Choroid plexus epithelial cell (primary cell): ENCODE measurements around the gene FAM120A.
"Not testable (repeated sequence)": the region's sequence is repeated elsewhere in the genome, so short reads cannot be mapped to it uniquely, and the experiment has no call there.

ENCODE experiments used
- DNase-seq: peaks from one replicate; pipeline ENCODE4 v3.0.0-alpha.2; 2010; ENCODE audit warnings: low read depth
- H3K4me3 ChIP-seq: 2 replicates; pipeline ENCODE4 v1.5.1; 2011; ENCODE audit warnings: low read depth, mild to moderate bottlenecking, control low read depth, low read length, moderate library complexity
- TF ChIP-seq, protein P1 (sequence below): conservative IDR thresholded peaks from 2 replicates; pipeline ENCODE4 v1.5.1; 2011; ENCODE audit warnings: low read depth, mild to moderate bottlenecking, control low read depth, inconsistent platforms, low read length, moderate library complexity

The FAM120A gene

DNA sequence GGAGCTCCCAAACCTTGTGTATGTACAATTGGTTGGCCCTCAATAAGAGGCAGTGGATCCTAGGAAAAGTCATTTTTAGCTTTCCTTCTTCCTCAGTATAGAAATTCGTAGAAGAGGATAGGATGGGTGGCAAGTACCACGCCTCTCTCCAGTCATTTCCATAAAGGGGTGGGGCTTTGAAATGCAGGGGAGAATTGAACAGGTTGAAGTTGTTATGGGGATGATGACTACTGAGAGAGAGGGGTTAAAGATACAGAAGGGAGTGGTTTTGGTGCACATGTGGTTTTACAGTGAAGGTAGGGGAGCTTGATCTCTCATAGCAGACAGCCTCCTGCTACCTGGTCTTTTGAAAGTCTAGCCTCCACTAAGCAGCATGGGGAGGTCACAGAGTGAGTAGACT, 56.3 kb downstream of the FAM120A start:
- no peak overlapping the region for H3K4me3 ChIP-seq
- no peak for DNase-seq
- TF ChIP-seq, protein P1, sequence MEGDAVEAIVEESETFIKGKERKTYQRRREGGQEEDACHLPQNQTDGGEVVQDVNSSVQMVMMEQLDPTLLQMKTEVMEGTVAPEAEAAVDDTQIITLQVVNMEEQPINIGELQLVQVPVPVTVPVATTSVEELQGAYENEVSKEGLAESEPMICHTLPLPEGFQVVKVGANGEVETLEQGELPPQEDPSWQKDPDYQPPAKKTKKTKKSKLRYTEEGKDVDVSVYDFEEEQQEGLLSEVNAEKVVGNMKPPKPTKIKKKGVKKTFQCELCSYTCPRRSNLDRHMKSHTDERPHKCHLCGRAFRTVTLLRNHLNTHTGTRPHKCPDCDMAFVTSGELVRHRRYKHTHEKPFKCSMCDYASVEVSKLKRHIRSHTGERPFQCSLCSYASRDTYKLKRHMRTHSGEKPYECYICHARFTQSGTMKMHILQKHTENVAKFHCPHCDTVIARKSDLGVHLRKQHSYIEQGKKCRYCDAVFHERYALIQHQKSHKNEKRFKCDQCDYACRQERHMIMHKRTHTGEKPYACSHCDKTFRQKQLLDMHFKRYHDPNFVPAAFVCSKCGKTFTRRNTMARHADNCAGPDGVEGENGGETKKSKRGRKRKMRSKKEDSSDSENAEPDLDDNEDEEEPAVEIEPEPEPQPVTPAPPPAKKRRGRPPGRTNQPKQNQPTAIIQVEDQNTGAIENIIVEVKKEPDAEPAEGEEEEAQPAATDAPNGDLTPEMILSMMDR: no peak

DNA sequence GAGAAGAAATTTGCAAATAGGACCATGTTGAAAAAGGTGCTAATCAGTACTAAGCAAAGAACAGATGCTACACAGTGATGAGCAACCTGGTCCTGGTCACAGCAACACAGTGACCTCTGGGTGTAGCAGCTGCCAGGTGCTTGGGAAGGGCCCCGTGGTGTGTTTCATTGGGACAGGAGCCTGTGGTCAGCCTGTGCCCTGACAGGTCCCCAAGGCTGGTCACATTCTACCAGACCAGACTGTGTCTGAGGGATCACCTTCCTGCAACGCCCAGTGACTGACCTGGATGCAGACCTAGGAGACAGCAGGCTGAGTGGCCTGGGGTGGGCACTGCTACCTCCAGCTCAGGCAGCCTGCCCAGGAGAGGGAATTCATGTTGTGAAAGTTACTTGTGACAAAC, 56.7 kb downstream of the FAM120A start:
- TF ChIP-seq, protein P1: no peak
- no peak overlapping the region for H3K4me3 ChIP-seq
- no peak for DNase-seq

DNA sequence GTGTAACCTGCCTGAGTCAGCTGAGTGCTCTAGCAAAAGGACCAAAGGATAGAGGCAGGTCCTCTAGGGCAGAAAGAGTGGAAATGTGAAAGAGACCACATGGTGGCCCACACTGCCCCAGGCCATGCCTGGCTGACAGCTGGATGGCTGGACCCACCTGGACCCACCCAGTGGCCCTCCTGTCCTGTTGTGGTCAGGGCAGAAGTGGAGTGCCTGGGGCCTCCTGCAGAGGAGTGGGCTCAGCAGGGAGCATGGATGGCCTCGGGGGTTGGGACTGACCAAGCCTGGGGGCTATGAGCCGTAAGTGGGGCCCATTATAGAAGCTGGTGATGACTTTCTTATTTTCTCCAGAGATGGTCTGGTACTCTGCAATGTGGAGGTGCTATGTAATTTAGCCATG, 57.6 kb downstream of the FAM120A start:
- TF ChIP-seq, protein P1: no peak
- DNase-seq: no peak
- H3K4me3 ChIP-seq: no peak overlapping the region

DNA sequence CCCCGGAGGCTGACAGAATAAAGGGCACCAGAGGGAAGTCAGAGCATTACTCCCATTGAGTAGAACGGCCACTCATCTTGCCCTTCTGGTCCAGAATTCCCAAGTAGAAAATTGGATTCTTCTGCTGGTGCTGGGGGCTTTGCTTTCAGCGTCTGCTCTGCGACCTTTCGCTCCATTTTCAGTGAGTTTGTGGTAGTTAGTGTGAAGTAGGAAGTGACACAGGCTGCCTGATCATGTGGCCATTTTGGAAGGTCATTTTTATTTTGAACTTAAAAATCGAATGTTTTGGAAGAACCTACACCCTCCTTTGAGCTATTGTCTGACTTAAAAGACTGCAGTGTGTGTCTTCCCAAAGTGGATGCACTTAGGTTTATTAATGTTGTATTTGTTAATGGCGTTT, 58.6 kb downstream of the FAM120A start:
- TF ChIP-seq, protein P1: no peak
- H3K4me3 ChIP-seq: no peak overlapping the region
- DNase-seq: no peak

DNA sequence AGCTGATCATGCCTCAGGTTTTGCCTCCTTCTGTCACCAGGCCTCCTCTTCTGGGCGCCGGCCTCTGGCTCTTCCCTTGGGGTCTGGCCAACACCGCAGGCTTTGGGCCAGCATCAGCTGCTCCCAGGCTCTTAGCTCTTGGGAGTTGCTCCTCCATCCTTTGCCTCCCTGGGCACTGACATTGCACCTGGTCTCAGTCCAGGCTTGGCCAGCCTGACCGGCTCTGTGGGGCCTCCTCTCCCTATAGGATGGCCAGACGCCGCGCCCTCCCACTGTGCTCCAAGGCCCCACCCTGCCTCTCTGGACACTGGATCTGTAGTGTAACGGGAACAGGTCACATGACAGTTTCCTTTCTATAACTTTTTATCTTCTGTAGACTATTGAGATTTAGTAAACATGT, 59.7 kb downstream of the FAM120A start:
- not testable (repeated sequence) for H3K4me3 ChIP-seq, DNase-seq

DNA sequence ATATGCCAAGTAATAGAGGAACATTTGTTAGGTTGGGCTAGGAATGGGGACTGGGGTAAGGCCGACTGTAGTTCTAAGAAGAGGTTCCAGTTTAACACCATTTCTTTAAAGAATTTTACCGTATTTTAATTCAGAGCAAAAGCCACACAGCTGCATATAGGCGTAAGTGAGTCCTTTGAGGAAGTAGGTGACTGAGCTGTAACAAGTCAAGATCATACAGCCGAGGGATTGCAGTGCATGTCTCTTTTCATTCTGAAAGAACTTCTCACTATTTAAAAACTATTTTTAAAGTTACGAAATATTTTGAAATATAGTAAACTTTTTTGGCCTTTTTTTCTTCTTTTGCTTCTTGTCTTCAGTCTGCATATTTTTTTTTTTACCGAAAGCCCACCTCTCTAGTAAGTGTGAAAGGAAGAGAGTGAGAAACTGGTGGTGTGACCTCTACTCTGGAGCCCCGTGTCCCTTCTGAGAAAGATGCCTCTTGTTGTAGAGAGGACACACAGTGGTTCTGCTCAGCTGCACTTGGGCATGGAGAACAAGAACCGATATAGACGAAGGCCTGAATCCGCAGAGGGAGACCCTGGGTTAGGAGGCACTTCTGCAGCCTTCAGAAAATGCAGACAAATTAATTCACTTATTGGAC, 60.8 kb downstream of the FAM120A start:
- DNase-seq: not testable (repeated sequence)

DNA sequence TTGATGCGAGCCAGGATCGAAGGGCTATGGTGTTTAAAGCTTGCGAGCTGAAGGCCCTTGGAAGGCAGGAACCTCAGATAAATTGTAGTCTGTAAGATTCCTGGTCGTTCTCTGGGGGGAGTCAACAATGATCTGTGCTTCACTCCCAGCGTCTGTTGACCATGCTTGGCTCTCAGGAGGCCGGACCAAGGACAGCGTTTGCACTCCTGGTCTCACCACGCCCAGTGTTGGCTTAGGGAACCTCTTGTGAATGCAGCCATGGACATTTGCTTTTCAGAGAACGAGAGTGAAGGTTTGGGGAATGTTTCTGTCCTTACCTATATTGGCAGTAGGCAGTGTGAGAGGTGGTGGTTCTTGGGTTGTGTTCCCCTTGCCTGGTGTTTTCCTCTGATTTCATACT, 62.1 kb downstream of the FAM120A start:
- H3K4me3 ChIP-seq: no peak overlapping the region

More for the DNA sequence above, 60.8 kb downstream of the FAM120A start:
- not testable (repeated sequence) for H3K4me3 ChIP-seq

DNA sequence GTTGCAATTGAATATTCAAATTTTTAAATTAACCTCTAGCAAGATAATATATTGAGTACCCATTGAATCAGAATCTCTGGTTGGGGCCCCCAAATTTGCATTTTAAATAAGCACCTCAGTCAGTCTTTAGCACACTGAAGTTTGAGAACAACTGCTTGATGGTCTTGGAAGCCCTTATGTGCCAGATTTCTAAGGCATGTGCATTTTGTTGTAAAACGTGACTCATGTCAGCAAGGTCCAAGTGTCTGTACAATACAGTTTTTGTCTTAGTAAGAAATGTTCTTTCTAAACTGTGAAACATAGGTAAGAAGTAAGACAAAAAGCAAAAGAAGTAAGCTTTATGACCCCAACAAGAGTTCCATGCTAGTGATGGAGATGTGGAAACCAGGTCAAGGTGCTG, 65.8 kb downstream of the FAM120A start:
- H3K4me3 ChIP-seq: no peak overlapping the region
- no peak for DNase-seq
- TF ChIP-seq, protein P1: no peak

More for the DNA sequence above, 62.1 kb downstream of the FAM120A start:
- TF ChIP-seq, protein P1: no peak
- DNase-seq: no peak
